Measurements from ENCODE around the gene PROZ. TPM values are rescaled to one million over a fixed set of nuclear protein-coding genes. Genes with fewer than 3 reads are reported as not detected.

Gene PROZ
- polyA plus RNA-seq, 1 donor (not counting 4 experiments of a cell fraction or from before 2014, with no cell fraction given) = not detected

- Histone ChIP-seq H3K4me3 (ENCODE audit: control insufficient read depth in 2 of 3, extremely low read depth in 1 of 3, insufficient read depth in 2 of 3, low read depth in 1 of 3, low read length in 3 of 3) (peak overlapping the region; percentile 79 to 97 (median 90)), H3K36me3 (ENCODE audit: control insufficient read depth in 2 of 2, extremely low read depth in 1 of 2, insufficient read depth in 2 of 2, low read length in 2 of 2) (peaks cover 6 to 21% of the 10 kb centered on the region in 2 experiments), H3K9ac (ENCODE audit: control insufficient read depth, extremely low read depth, insufficient read depth, low read length) (peak overlapping the region; percentile 97), H4K20me1 (ENCODE audit: control insufficient read depth, extremely low read depth, insufficient read depth, low read length) (peaks cover 12% of the 10 kb centered on the region), H3K9me3 (ENCODE audit: control insufficient read depth, low read depth, low read length) (no peaks in the 10 kb centered on the region), H3K79me2 (ENCODE audit: control insufficient read depth, insufficient read depth, low read length) (peaks cover 86% of the 10 kb centered on the region), H3K27ac (ENCODE audit: control insufficient read depth, insufficient read depth, low read length) (peak overlapping the region; percentile 96), H3K4me2 (ENCODE audit: control insufficient read depth, extremely low read depth, insufficient read depth, low read depth, low read length) (peak overlapping the region; percentile 99), H3K27me3 (ENCODE audit: control insufficient read depth, extremely low read depth, insufficient read depth, low read length) (no peaks in the 10 kb centered on the region), H2AFZ (ENCODE audit: control insufficient read depth, low read length) (no peak overlapping the region), H3K4me1 (ENCODE audit: control insufficient read depth, extremely low read depth, insufficient read depth, low read length) (peaks cover 32% of the 10 kb centered on the region), H3K9me1 (ENCODE audit: control insufficient read depth, extremely low read depth, insufficient read depth, low read length) (peaks cover 2% of the 10 kb centered on the region)
- no peak for TF ChIP-seq EZH2 (IDR thresholded peaks at IDR 0.05; ENCODE audit: low read length)
- TF ChIP-seq, protein P1, sequence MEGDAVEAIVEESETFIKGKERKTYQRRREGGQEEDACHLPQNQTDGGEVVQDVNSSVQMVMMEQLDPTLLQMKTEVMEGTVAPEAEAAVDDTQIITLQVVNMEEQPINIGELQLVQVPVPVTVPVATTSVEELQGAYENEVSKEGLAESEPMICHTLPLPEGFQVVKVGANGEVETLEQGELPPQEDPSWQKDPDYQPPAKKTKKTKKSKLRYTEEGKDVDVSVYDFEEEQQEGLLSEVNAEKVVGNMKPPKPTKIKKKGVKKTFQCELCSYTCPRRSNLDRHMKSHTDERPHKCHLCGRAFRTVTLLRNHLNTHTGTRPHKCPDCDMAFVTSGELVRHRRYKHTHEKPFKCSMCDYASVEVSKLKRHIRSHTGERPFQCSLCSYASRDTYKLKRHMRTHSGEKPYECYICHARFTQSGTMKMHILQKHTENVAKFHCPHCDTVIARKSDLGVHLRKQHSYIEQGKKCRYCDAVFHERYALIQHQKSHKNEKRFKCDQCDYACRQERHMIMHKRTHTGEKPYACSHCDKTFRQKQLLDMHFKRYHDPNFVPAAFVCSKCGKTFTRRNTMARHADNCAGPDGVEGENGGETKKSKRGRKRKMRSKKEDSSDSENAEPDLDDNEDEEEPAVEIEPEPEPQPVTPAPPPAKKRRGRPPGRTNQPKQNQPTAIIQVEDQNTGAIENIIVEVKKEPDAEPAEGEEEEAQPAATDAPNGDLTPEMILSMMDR (optimal IDR thresholded peaks at IDR 0.05 in 1 of 3, IDR thresholded peaks at IDR 0.05 in 1 of 3, conservative IDR thresholded peaks at IDR 0.05 in 1 of 3; ENCODE audit: extremely low read depth in 1 of 3, insufficient read depth in 2 of 3, low read length in 3 of 3) = no peak
- DNase-seq (ENCODE audit: low read depth, low spot score) (no peak), FAIRE-seq (no peak)
- dilution Hi-C loops (cut with MboI; ENCODE audit: extremely low pct_ligation_motif_present, low sequenced_read_pairs) = no loop called here
Observed at GRCh38 chr13:113207460-113207859, 49.0 kb downstream of the PROZ start.

GRCh38 chr13:113207890-113208420, 49.5 kb downstream of the PROZ start:
- no peak for DNase-seq (ENCODE audit: low read depth, low spot score)
- peak overlapping the region; percentile 88 for H2AFZ ChIP-seq (ENCODE audit: control insufficient read depth, low read length)
- H3K4me2 ChIP-seq (ENCODE audit: control insufficient read depth, extremely low read depth, insufficient read depth, low read depth, low read length) = peak overlapping the region; percentile 99
- H3K27me3 ChIP-seq (ENCODE audit: control insufficient read depth, extremely low read depth, insufficient read depth, low read length) = no peaks in the 10 kb centered on the region
- peaks cover 2% of the 10 kb centered on the region for H3K9me1 ChIP-seq (ENCODE audit: control insufficient read depth, extremely low read depth, insufficient read depth, low read length)
- peak; percentile 75 for FAIRE-seq
- H3K4me3 ChIP-seq (ENCODE audit: control insufficient read depth in 2 of 3, extremely low read depth in 1 of 3, insufficient read depth in 2 of 3, low read depth in 1 of 3, low read length in 3 of 3) = peak overlapping the region; percentile 79 to 97 (median 90)
- peaks cover 32% of the 10 kb centered on the region for H3K4me1 ChIP-seq (ENCODE audit: control insufficient read depth, extremely low read depth, insufficient read depth, low read length)
- TF ChIP-seq EZH2 (IDR thresholded peaks at IDR 0.05; ENCODE audit: low read length) = no peak
- TF ChIP-seq, protein P1 (optimal IDR thresholded peaks at IDR 0.05 in 1 of 3, IDR thresholded peaks at IDR 0.05 in 1 of 3, conservative IDR thresholded peaks at IDR 0.05 in 1 of 3; ENCODE audit: extremely low read depth in 1 of 3, insufficient read depth in 2 of 3, low read length in 3 of 3) = no peak
- dilution Hi-C loops (cut with MboI; ENCODE audit: extremely low pct_ligation_motif_present, low sequenced_read_pairs) = no loop called here
- H3K27ac ChIP-seq (ENCODE audit: control insufficient read depth, insufficient read depth, low read length) = peak overlapping the region; percentile 96
- H3K36me3 ChIP-seq (ENCODE audit: control insufficient read depth in 2 of 2, extremely low read depth in 1 of 2, insufficient read depth in 2 of 2, low read length in 2 of 2) = peaks cover 5 to 21% of the 10 kb centered on the region in 2 experiments
- peak overlapping the region; percentile 97 for H3K9ac ChIP-seq (ENCODE audit: control insufficient read depth, extremely low read depth, insufficient read depth, low read length)
- peaks cover 86% of the 10 kb centered on the region for H3K79me2 ChIP-seq (ENCODE audit: control insufficient read depth, insufficient read depth, low read length)
- no peaks in the 10 kb centered on the region for H3K9me3 ChIP-seq (ENCODE audit: control insufficient read depth, low read depth, low read length)
- peaks cover 15% of the 10 kb centered on the region for H4K20me1 ChIP-seq (ENCODE audit: control insufficient read depth, extremely low read depth, insufficient read depth, low read length)
